HG02981 (cell line): Measurements from ENCODE around the gene TCERG1L.

Experiments used
- ATAC-seq: cut with Tn5 transposase; IDR thresholded peaks from one replicate; pipeline ENCODE4 v1.9.1; 2021; ENCODE audit warnings: mild to moderate bottlenecking, moderate library complexity; ENCODE audit not compliant: unreplicated experiment

Gene TCERG1L

GRCh38 chr10:131131726-131132591 lies 179.6 kb downstream of the TCERG1L start:
- ATAC-seq, result no peak

- ATAC-seq, result no peak
Observed at GRCh38 chr10:131130025-131130424, 181.5 kb downstream of the TCERG1L start.

- no peak for ATAC-seq
Observed at GRCh38 chr10:131129544-131129943, 182.0 kb downstream of the TCERG1L start.

GRCh38 chr10:131128731-131129130 lies 182.8 kb downstream of the TCERG1L start:
- ATAC-seq, result no peak

- ATAC-seq, result no peak
Observed at GRCh38 chr10:131127610-131128009, 183.9 kb downstream of the TCERG1L start.

- no peak for ATAC-seq
Observed at GRCh38 chr10:131127138-131127589, 184.4 kb downstream of the TCERG1L start.

GRCh38 chr10:131126321-131127137 lies 185.0 kb downstream of the TCERG1L start:
- no peak for ATAC-seq

- ATAC-seq, result no peak
Observed at GRCh38 chr10:131125511-131126225, 185.9 kb downstream of the TCERG1L start.

- no peak for ATAC-seq
Observed at GRCh38 chr10:131124945-131125344, 186.6 kb downstream of the TCERG1L start.

GRCh38 chr10:131123496-131123895 lies 188.0 kb downstream of the TCERG1L start:
- ATAC-seq, result no peak

GRCh38 chr10:131121511-131122035 lies 189.9 kb downstream of the TCERG1L start:
- ATAC-seq, result no peak

GRCh38 chr10:131119626-131120355 lies 191.7 kb downstream of the TCERG1L start:
- ATAC-seq, result no peak

- ATAC-seq, result no peak
Observed at GRCh38 chr10:131117416-131118212, 193.9 kb downstream of the TCERG1L start.

- no peak for ATAC-seq
Observed at GRCh38 chr10:131116991-131117375, 194.5 kb downstream of the TCERG1L start.

GRCh38 chr10:131116216-131116990 lies 195.1 kb downstream of the TCERG1L start:
- ATAC-seq, result no peak

- no peak for ATAC-seq
Observed at GRCh38 chr10:131115801-131116200, 195.7 kb downstream of the TCERG1L start.

- no peak for ATAC-seq
Observed at GRCh38 chr10:131115321-131115720, 196.2 kb downstream of the TCERG1L start.

GRCh38 chr10:131114846-131115245 lies 196.7 kb downstream of the TCERG1L start:
- ATAC-seq, result no peak
